ENCODE results near the gene NCOR2.

NCOR2 gene

GRCh38 chr12:124530637-124531263, 36.7 kb downstream of the NCOR2 start:
- no peak; the same call in 2 of the 3 replicates for ATAC-seq
- TF ChIP-seq ZNF8 (CRISPR knock-in tag; IDR thresholded peaks at IDR 0.05) = no peak
- no peak for TF ChIP-seq ARNTL (CRISPR knock-in tag; IDR thresholded peaks at IDR 0.05; ENCODE audit: borderline replicate concordance, low read depth)
- no peak for TF ChIP-seq SNAI2 (CRISPR knock-in tag; IDR thresholded peaks at IDR 0.05)
- TF ChIP-seq CREB5 (CRISPR knock-in tag; IDR thresholded peaks at IDR 0.05; ENCODE audit: low read depth) = no peak
- TF ChIP-seq CSRNP3 (CRISPR knock-in tag; IDR thresholded peaks at IDR 0.05) = no peak
- no peak for TF ChIP-seq ZFP30 (CRISPR knock-in tag; IDR thresholded peaks at IDR 0.05)
- no peak for TF ChIP-seq CSDC2 (CRISPR knock-in tag; IDR thresholded peaks at IDR 0.05)
- no peak for TF ChIP-seq ZFP3 (CRISPR knock-in tag; IDR thresholded peaks at IDR 0.05)
- TF ChIP-seq POU6F1 (CRISPR knock-in tag; IDR thresholded peaks at IDR 0.05; ENCODE audit: borderline replicate concordance, low read depth) = no peak
- TF ChIP-seq BACH2 (CRISPR knock-in tag; IDR thresholded peaks at IDR 0.05; ENCODE audit: borderline replicate concordance) = no peak
- no peak for TF ChIP-seq TSHZ2 (CRISPR knock-in tag; IDR thresholded peaks at IDR 0.05)
- no peak for TF ChIP-seq ISL1 (CRISPR knock-in tag; IDR thresholded peaks at IDR 0.05)
- TF ChIP-seq RARB (CRISPR knock-in tag; IDR thresholded peaks at IDR 0.05) = no peak
- no peak for TF ChIP-seq PPARA (CRISPR knock-in tag; IDR thresholded peaks at IDR 0.05; ENCODE audit: borderline replicate concordance)

- TF ChIP-seq CREB5 (CRISPR knock-in tag; IDR thresholded peaks at IDR 0.05; ENCODE audit: low read depth) (no peak), TOX (CRISPR knock-in tag; IDR thresholded peaks at IDR 0.05; ENCODE audit: borderline replicate concordance) (no peak), ZNF565 (CRISPR knock-in tag; conservative IDR thresholded peaks at IDR 0.05; ENCODE audit: low read depth) (no peak), ZFP30 (CRISPR knock-in tag; IDR thresholded peaks at IDR 0.05) (no peak)
- no peak for ATAC-seq
Measured at GRCh38 chr12:124529565-124530276, 37.7 kb downstream of the NCOR2 start.

GRCh38 chr12:124527861-124528561, 39.4 kb downstream of the NCOR2 start:
- ATAC-seq = no peak
- no peak for TF ChIP-seq ZNF565 (CRISPR knock-in tag; conservative IDR thresholded peaks at IDR 0.05; ENCODE audit: low read depth)
- no peak for TF ChIP-seq POU6F1 (CRISPR knock-in tag; IDR thresholded peaks at IDR 0.05; ENCODE audit: borderline replicate concordance, low read depth)
